ENCODE measurements around the gene STAT3. TPM values are rescaled to one million over a fixed set of nuclear protein-coding genes. Genes with fewer than 3 reads are reported as not detected.

The STAT3 gene
- polyA plus RNA-seq, 1 of the 3 experiments (the other 2 are of a cell fraction): 35.7 TPM

Other genes starting within 250 kb of the STAT3 start
- 257 and 285 TPM in 2 replicates for gene RAB5C, start 233.5 kb downstream of the STAT3 start, polyA plus RNA-seq (2012; rRNA removed)
- gene KCNH4, start 207.3 kb downstream of the STAT3 start, polyA plus RNA-seq (2012; rRNA removed): 0.46 and 0.57 TPM in 2 replicates
- not detected in 2 replicates for gene HCRT, start 203.0 kb downstream of the STAT3 start, polyA plus RNA-seq (2012; rRNA removed)
- 15.8 and 18.0 TPM in 2 replicates for gene GHDC, start 193.9 kb downstream of the STAT3 start, polyA plus RNA-seq (2012; rRNA removed)
- 23.6 and 27.7 TPM in 2 replicates for gene STAT5B, start 112.1 kb downstream of the STAT3 start, polyA plus RNA-seq (2012; rRNA removed)
- 1.4 and 2.3 TPM in 2 replicates for gene STAT5A, start 99.9 kb downstream of the STAT3 start, polyA plus RNA-seq (2012; rRNA removed)
- gene CAVIN1, start 34.8 kb upstream of the STAT3 start, polyA plus RNA-seq (2012; rRNA removed): 264 and 290 TPM in 2 replicates
- gene ATP6V0A1, start 70.4 kb upstream of the STAT3 start, polyA plus RNA-seq (2012; rRNA removed): 31.7 and 37.1 TPM in 2 replicates
- gene NAGLU, start 147.8 kb upstream of the STAT3 start, polyA plus RNA-seq (2012; rRNA removed): 25.0 and 33.9 TPM in 2 replicates
- 1.2 and 1.3 TPM in 2 replicates for gene HSD17B1, start 164.5 kb upstream of the STAT3 start, polyA plus RNA-seq (2012; rRNA removed)
- 56.6 and 69.4 TPM in 2 replicates for gene COASY, start 173.7 kb upstream of the STAT3 start, polyA plus RNA-seq (2012; rRNA removed)
- 44.5 and 66.4 TPM in 2 replicates for gene MLX, start 178.7 kb upstream of the STAT3 start, polyA plus RNA-seq (2012; rRNA removed)
- 14.2 and 17.3 TPM in 2 replicates for gene PSMC3IP, start 189.3 kb upstream of the STAT3 start, polyA plus RNA-seq (2012; rRNA removed)
- 13.3 and 24.9 TPM in 2 replicates for gene RETREG3, start 220.9 kb upstream of the STAT3 start, polyA plus RNA-seq (2012; rRNA removed)
- 72.4 and 145 TPM in 2 replicates for gene TUBG1, start 221.2 kb upstream of the STAT3 start, polyA plus RNA-seq (2012; rRNA removed)